ENCODE data around the gene HAUS3.
"Not testable (repeated sequence)": the region's sequence is repeated elsewhere in the genome, so short reads cannot be mapped to it uniquely, and the experiment has no call there.

HAUS3 gene

DNA sequence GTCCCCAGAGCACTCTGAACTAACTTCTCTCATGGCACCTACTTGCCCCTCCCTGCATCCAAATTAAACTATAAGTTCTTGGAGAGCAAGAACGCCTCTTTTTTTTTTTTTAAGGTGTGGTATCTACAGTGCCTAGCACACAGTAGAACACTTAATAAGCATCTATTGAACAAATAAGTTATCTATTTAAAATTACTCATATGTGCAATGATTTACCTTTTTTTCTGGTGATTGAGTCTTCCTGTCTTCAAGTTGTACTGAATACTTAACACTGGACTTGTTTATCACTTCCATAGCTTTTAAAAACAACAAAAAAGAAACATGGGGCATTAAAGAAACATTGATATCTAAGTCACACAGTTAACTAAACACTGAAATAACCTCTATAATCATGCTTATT lies 29.1 kb downstream of the HAUS3 start:
- no peak for DNase-seq

DNA sequence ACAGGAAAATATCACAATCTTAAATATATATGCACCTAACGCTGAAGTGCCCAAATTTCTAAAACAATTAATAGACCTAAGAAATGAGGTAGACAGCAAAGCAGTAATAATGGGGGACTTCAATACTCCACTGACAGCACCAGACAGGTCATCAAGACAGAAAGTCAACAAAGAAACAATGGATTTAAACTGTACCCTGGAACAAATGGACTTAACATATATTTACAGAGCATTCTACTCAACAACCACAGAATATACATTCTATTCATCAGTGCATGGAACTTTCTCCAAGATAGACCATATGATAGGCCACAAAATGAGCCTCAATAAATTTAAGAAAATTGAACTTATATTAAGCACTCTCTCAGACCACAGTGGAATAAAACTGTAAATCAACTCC lies 39.1 kb downstream of the HAUS3 start:
- not testable (repeated sequence) for DNase-seq

- no peak for DNase-seq
Observed at GRCh38 chr4:2194496-2194895, 47.4 kb downstream of the HAUS3 start.

DNA sequence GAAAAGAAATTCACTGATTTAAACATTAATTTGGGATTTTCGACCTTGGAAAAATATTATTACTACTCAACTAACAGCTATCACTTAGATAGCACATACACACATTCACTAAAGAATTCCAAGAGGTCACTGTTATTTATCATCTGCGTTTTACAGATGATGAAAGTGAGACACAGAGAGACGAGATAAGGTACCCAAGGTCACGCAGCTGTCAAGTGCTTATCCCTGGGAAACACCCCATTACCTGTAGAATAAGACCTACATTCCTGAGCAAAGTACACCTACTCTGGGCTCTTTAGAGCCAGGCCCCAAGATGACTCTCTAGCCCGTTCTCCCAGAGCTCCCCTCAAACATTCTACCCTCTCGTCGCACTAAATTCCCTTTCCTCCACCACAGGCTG lies 48.6 kb downstream of the HAUS3 start:
- DNase-seq, result no peak

- no peak for DNase-seq
Observed at GRCh38 chr4:2186865-2187172, 55.1 kb downstream of the HAUS3 start.

GRCh38 chr4:2186133-2186864 lies 55.6 kb downstream of the HAUS3 start:
- DNase-seq, result peak; percentile 31 to 37

GRCh38 chr4:2183394-2183793 lies 58.5 kb downstream of the HAUS3 start:
- DNase-seq, result no peak

DNA sequence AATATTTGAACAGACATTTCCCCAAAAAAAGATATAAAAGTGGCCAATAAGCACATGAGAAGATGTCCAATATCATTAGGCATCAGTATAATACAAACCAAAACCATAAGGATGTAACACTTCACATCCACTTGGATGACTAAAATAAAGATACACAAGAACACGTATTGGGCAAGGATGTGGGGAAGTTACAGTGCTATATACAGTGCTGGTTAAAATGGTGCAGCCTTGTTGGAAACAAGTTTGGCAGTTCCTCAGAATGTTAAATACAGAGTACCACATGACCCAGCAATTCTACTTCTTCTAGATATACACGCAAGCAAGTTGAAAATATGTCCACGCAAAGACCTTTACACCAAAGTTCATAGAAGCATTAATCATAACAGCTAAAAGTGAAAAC lies 58.9 kb downstream of the HAUS3 start:
- DNase-seq, result no peak

GRCh38 chr4:2180410-2180809 lies 61.5 kb downstream of the HAUS3 start:
- no peak for DNase-seq

DNA sequence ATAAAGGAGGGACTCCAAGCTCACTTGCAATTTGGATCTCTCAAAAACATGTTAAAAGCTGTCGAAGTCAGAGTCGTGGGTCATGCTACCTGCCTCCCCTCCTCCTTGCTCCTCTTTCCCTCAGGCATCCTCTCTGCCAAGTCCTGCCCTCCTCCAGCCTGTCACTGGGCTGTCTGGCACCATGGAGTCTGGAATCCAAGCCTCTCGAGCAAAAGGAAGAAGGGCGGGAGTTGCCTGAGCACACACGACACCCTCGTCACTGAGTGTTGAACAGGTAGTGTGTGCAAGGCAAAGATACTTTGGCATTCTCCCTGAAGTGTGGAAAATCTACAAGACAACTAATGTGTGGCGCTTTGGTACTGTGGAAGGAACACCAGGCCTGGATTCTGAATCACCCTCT lies 62.2 kb downstream of the HAUS3 start:
- DNase-seq, result no peak

DNA sequence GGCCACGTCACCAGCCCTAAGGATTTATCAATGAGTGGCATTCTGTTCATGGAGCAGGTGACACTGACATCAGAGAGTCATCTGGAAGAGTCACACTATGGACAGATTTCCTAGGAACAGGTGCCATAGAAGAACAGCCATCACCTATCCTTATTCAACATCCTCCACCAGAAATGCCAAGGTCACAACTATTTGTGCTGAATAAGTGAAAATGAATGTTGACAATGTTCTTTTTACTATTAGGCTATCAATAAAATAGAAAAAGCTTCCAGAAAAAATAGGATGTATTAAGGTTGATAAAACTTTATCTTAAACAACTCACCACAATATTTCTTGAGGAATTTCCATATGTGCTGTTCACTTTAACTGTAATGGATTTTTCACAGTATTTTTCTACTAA lies 62.9 kb downstream of the HAUS3 start:
- no peak for DNase-seq
